ENCODE measurements around the gene WDR64. TPM values are rescaled to one million over a fixed set of nuclear protein-coding genes. Genes with fewer than 3 reads are reported as not detected.

Gene WDR64
- total RNA-seq (not detected), polyA plus RNA-seq (under 1 TPM in 1 of 2 donors, not detected in 1; 0.16 TPM)

DNA sequence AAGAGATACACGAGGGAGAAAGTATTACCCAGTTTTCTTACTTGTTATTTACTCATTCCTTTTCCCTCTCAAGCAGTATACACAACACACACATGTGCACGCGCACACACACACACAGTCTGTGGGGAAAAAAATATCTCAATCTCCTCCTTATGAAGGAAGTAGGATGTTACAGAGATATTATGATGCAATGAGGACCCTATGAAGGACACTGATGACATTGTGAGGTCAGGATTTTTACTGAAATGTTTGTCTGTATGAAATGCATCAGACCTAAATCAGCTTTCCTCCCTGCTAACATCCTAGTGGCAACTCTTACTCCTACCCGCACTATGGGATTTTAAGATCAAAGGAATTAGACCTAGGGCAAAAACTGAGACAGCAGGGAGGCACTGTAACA, at the start of gene WDR64:
Gene WDR64 (plus strand): TSS at position 270 of the 400 bp plus-strand sequence. CDS start 204 bp downstream, outside the sequence.
- Histone ChIP-seq H3K9me3 (ENCODE audit: control insufficient read depth in 1 of 2, low read length in 2 of 2) (no peaks in the 10 kb centered on the region), H3K27me3 (ENCODE audit: insufficient read depth, low read length) (no peaks in the 10 kb centered on the region), H3K4me1 (ENCODE audit: insufficient read depth, low read length) (no peaks in the 10 kb centered on the region), H3K4me3 (ENCODE audit: low read length in 2 of 2) (no peak within 1 kb of the TSS), H3K36me3 (ENCODE audit: insufficient read depth, low read length) (no peaks in the 10 kb centered on the region), H3K27ac (ENCODE audit: low read depth, low read length) (no peak within 1 kb of the TSS)
- no peaks in the 10 kb centered on the region for H3K36me3 Mint-ChIP-seq
- POLR2A ChIA-PET (ENCODE audit: partially characterized antibody), result no interaction called here
- no peak for DNase-seq
- peaks cover 4 to 12% of the 10 kb centered on the region in 2 donors for H3K27me3 Mint-ChIP-seq
- no peak within 1 kb of the TSS for H3K27ac Mint-ChIP-seq
- H3K4me3 Mint-ChIP-seq, result no peak within 1 kb of the TSS
- CTCF ChIA-PET (ENCODE audit: partially characterized antibody), result no interaction called here
- intact Hi-C loops (cut with micrococcal nuclease), result loop anchor here (5.0 kb wide), 1 partner anchor 105 kb away; no protein-coding TSS in a partner anchor
- H3K4me1 Mint-ChIP-seq, result no peaks in the 10 kb centered on the region
- no peaks in the 10 kb centered on the region for H3K9me3 Mint-ChIP-seq

DNA sequence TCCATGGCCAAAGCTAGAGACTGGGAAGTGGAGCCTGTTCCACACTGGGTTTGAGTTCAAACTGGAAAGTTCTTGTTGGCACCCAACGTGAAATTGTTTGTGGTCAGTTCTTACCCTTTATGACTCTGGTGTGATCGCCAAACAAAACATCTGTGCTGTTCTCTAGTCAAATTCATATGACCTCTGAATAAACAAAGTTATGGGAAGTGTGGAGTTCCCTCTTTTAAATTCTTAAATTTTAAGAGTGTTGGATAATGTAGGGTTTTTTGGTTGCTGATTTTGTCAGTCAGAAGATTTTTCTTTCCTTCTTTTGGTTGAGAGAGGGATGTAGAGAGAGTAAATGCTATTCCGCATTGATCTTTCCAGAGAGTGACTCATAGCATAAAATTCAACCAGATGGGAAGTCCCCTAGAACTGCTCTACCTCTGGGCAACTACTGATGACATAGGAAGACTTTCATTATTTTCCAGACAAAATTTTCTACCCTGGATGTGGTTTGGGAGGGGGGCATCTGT, 48.3 kb upstream of the WDR64 start:
- no peak for DNase-seq
- Mint-ChIP-seq H3K4me3 (no peak overlapping the region), H3K27ac (no peak overlapping the region), H3K36me3 (peaks cover 0 to 14% of the 10 kb centered on the region in 2 donors), H3K27me3 (peaks cover 1 to 2% of the 10 kb centered on the region in 2 donors), H3K9me3 (no peaks in the 10 kb centered on the region), H3K4me1 (no peaks in the 10 kb centered on the region)
- ChIA-PET CTCF (ENCODE audit: partially characterized antibody) (no interaction called here), POLR2A (ENCODE audit: partially characterized antibody) (no interaction called here)
- no peaks in the 10 kb centered on the region for H3K4me1 ChIP-seq (ENCODE audit: insufficient read depth, low read length)
- H3K27ac ChIP-seq (ENCODE audit: low read depth, low read length), result no peak overlapping the region
- H3K36me3 ChIP-seq (ENCODE audit: insufficient read depth, low read length), result no peaks in the 10 kb centered on the region
- H3K9me3 ChIP-seq (ENCODE audit: control insufficient read depth in 1 of 2, low read length in 2 of 2), result no peaks in the 10 kb centered on the region
- H3K4me3 ChIP-seq (ENCODE audit: low read length in 2 of 2), result no peak overlapping the region
- intact Hi-C loops (cut with micrococcal nuclease), result no loop called here
- H3K27me3 ChIP-seq (ENCODE audit: insufficient read depth, low read length), result no peaks in the 10 kb centered on the region

DNA sequence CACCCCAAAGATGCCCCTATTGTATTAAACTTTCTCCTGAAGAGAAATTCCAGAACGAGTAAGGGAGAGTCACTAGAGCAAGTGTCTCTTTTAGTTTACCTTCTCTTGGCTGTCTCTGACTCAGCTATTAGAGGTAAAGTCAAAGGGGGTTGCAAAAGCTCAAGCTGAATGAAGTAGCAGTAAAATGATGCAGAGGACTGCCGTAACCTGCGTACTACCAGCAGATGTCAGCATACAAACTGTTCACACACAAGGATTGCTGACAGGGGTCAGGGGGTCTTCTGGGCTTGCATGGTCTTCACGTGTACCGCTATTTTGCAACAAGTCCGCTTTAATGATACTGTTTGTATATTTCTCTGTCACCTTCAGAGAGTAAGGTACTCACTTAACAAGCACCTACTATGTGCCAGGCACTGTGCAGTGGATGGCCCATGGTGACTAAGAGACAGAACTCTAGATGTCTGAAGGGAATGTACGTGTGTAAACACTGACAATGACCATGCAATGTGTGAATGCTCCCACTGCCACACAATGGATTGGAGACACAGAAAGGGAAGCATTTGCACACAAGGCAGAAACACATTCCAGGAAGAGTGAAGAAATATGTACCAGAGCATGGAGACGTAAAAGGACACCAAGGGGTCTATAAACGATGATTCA, 46.8 kb upstream of the WDR64 start:
- Histone ChIP-seq H3K4me1 (ENCODE audit: insufficient read depth, low read length) (no peaks in the 10 kb centered on the region), H3K27ac (ENCODE audit: low read depth, low read length) (no peak overlapping the region), H3K4me3 (ENCODE audit: low read length in 2 of 2) (no peak overlapping the region), H3K36me3 (ENCODE audit: insufficient read depth, low read length) (no peaks in the 10 kb centered on the region), H3K9me3 (ENCODE audit: control insufficient read depth in 1 of 2, low read length in 2 of 2) (no peaks in the 10 kb centered on the region), H3K27me3 (ENCODE audit: insufficient read depth, low read length) (no peaks in the 10 kb centered on the region)
- Mint-ChIP-seq H3K4me3 (no peak overlapping the region), H3K27me3 (peaks cover 1 to 2% of the 10 kb centered on the region in 2 donors), H3K36me3 (peaks cover 0 to 14% of the 10 kb centered on the region in 2 donors), H3K27ac (no peak overlapping the region), H3K9me3 (no peaks in the 10 kb centered on the region), H3K4me1 (no peaks in the 10 kb centered on the region)
- intact Hi-C loops (cut with micrococcal nuclease), result no loop called here
- ChIA-PET POLR2A (ENCODE audit: partially characterized antibody) (no interaction called here), CTCF (ENCODE audit: partially characterized antibody) (no interaction called here)
- no peak for DNase-seq

DNA sequence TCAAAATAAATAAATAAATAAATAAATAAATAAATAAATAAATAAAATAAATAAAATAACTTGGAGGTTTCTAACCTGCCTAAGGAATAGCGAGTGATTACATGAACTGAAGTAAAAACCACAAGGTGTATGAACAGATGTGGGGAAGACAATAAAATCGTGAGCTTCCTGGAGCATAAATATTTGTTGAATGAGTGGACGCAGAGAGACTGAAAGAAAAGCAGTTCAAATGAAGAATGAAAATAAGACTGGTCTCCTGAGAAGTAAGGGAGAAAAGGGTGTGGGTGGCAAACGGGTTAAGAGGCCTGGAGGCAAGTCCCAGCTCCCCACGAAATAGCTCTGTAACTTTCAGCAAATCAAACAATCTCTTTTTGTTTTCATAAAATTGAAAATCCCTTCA, 45.5 kb upstream of the WDR64 start:
- Mint-ChIP-seq H3K27me3 (peaks cover 0 to 2% of the 10 kb centered on the region in 2 donors), H3K4me3 (no peak overlapping the region), H3K4me1 (no peaks in the 10 kb centered on the region), H3K36me3 (peaks cover 0 to 14% of the 10 kb centered on the region in 2 donors), H3K9me3 (no peaks in the 10 kb centered on the region), H3K27ac (no peak overlapping the region)
- Histone ChIP-seq H3K9me3 (ENCODE audit: control insufficient read depth in 1 of 2, low read length in 2 of 2) (no peaks in the 10 kb centered on the region), H3K27me3 (ENCODE audit: insufficient read depth, low read length) (no peaks in the 10 kb centered on the region), H3K4me3 (ENCODE audit: low read length in 2 of 2) (no peak overlapping the region), H3K36me3 (ENCODE audit: insufficient read depth, low read length) (no peaks in the 10 kb centered on the region), H3K4me1 (ENCODE audit: insufficient read depth, low read length) (no peaks in the 10 kb centered on the region), H3K27ac (ENCODE audit: low read depth, low read length) (no peak overlapping the region)
- ChIA-PET POLR2A (ENCODE audit: partially characterized antibody) (no interaction called here), CTCF (ENCODE audit: partially characterized antibody) (interaction anchor here (1.1 to 1.4 kb wide), 3 partner anchors 11 to 240 kb away, joined by 3 to 4 read pairs (median 4); no protein-coding TSS in a partner anchor)
- no peak for DNase-seq
- intact Hi-C loops (cut with micrococcal nuclease), result no loop called here

DNA sequence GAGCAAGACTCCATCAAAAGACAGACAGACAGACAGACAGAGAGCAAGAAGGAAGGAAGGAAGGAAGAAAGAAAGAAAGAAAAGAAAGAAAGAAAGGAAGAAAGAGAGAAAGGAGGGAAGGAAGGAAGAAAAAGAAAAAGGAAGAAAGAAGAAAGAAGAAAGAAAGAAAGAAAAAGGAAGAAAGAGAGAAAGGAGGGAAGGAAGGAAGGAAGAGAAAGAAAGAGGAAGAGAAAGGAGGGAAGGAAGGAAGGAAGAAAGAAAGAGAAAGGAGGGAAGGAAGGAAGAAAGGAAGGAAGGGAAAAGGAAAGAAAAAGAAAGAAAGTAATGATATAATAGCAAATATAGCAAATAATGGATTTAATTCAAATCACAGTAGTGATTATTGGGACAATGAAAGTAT, 44.6 kb upstream of the WDR64 start:
- H3K27me3 Mint-ChIP-seq, result peaks cover 0 to 2% of the 10 kb centered on the region in 2 donors
- CTCF ChIA-PET (ENCODE audit: partially characterized antibody), result no interaction called here
- Histone ChIP-seq H3K36me3 (ENCODE audit: insufficient read depth, low read length) (no peaks in the 10 kb centered on the region), H3K9me3 (ENCODE audit: control insufficient read depth in 1 of 2, low read length in 2 of 2) (no peaks in the 10 kb centered on the region), H3K4me3 (ENCODE audit: low read length in 2 of 2) (no peak overlapping the region), H3K27me3 (ENCODE audit: insufficient read depth, low read length) (no peaks in the 10 kb centered on the region), H3K4me1 (ENCODE audit: insufficient read depth, low read length) (no peaks in the 10 kb centered on the region), H3K27ac (ENCODE audit: low read depth, low read length) (no peak overlapping the region)
- intact Hi-C loops (cut with micrococcal nuclease), result no loop called here
- POLR2A ChIA-PET (ENCODE audit: partially characterized antibody), result no interaction called here
- H3K4me1 Mint-ChIP-seq, result no peaks in the 10 kb centered on the region
- H3K27ac Mint-ChIP-seq, result no peak overlapping the region
- peaks cover 0 to 7% of the 10 kb centered on the region in 2 donors for H3K36me3 Mint-ChIP-seq
- no peak overlapping the region for H3K4me3 Mint-ChIP-seq
- no peak for DNase-seq
- H3K9me3 Mint-ChIP-seq, result no peaks in the 10 kb centered on the region

DNA sequence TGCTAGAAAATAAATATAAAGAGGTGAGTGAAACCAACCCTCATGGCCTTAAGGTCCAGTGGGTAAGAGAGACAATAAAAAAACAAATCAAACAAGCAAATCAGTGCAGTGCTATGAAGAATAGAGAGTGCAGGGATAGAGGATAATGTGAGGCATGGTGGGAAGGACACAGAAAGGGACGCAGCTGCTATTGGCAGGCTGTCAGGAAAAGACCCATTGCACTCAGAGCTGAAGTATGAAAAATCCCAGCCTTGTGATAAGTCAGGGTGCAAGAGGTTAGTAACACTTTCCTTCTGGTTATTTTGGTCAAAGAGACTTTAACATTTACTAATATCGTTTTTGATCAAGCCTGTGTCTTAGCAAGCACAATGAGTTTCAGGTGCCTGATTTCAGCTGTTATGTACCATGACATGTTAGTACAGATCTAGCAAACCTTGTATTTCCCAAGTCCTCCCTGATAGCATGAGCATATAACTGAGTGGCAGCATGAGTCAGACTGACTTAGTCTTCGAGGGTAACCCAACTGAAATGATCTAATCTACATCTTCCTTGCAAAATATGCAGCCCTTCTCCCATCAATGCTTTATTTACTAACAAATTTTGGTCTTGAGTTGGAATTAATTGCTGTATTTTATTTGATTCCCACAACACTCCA, 43.6 kb upstream of the WDR64 start:
- Mint-ChIP-seq H3K4me3 (no peak overlapping the region), H3K9me3 (no peaks in the 10 kb centered on the region), H3K27ac (no peak overlapping the region), H3K4me1 (no peaks in the 10 kb centered on the region), H3K36me3 (peaks cover 0 to under 1% of the 10 kb centered on the region in 2 donors), H3K27me3 (peaks cover 0 to 2% of the 10 kb centered on the region in 2 donors)
- ChIA-PET POLR2A (ENCODE audit: partially characterized antibody) (no interaction called here), CTCF (ENCODE audit: partially characterized antibody) (interaction anchor here (0.9 to 2.6 kb wide), 2 partner anchors 13 to 390 kb away, joined by 5 to 6 read pairs; partner anchors contain the start of gene MAP1LC3C)
- intact Hi-C loops (cut with micrococcal nuclease), result no loop called here
- Histone ChIP-seq H3K27me3 (ENCODE audit: insufficient read depth, low read length) (no peaks in the 10 kb centered on the region), H3K36me3 (ENCODE audit: insufficient read depth, low read length) (no peaks in the 10 kb centered on the region), H3K9me3 (ENCODE audit: control insufficient read depth in 1 of 2, low read length in 2 of 2) (no peaks in the 10 kb centered on the region), H3K27ac (ENCODE audit: low read depth, low read length) (no peak overlapping the region), H3K4me1 (ENCODE audit: insufficient read depth, low read length) (no peaks in the 10 kb centered on the region), H3K4me3 (ENCODE audit: low read length in 2 of 2) (no peak overlapping the region)
- DNase-seq, result no peak

DNA sequence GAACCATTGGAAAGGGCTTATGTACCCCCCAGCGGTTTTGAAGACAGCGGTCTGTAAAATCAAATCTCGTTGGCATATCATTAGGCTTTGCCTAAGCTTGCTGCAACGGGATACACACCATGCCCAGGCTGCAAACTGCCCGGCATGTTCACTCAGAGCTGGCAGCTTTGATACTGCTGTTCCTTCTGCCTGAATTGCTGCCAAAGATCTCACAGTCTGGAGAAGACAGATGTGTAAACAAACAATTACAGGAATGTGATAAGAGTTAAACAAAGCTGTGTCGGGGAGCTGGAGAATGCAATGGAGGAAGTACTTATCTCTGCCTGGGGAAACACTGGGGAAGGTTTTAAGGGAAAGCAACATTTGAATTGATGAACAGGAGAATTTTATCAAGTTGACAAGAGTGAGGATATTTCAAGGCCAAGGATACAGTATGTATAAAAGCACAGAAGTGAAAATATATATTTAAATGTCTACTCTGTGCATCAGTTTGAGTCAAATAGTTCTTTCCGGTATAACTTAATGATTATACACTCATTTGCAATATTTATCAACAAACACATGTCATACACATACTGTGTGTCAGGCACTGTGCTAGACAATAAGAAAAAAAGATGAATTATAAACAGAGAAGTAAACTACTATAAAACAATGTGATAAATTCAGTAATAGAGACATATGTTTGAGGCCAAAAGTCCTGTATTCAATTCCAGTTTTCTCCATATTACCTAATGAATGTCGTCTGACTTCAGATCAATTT, 41.8 kb upstream of the WDR64 start:
- Mint-ChIP-seq H3K27me3 (peaks cover 0 to 2% of the 10 kb centered on the region in 2 donors), H3K36me3 (no peaks in the 10 kb centered on the region), H3K4me3 (no peak overlapping the region), H3K9me3 (no peaks in the 10 kb centered on the region), H3K27ac (no peak overlapping the region), H3K4me1 (no peaks in the 10 kb centered on the region)
- no peak overlapping the region for H3K27ac ChIP-seq (ENCODE audit: low read depth, low read length)
- H3K27me3 ChIP-seq (ENCODE audit: insufficient read depth, low read length), result no peaks in the 10 kb centered on the region
- ChIA-PET POLR2A (ENCODE audit: partially characterized antibody) (interaction anchor here (0.6 to 1.5 kb wide), 4 partner anchors 17 to 155 kb away, joined by 3 to 4 read pairs (median 3); no protein-coding TSS in a partner anchor), CTCF (ENCODE audit: partially characterized antibody) (interaction anchor here (0.6 to 5.1 kb wide), 39 partner anchors 8 to 1327 kb away, joined by 3 to 71 read pairs (median 4); partner anchors contain the start of genes CHML, EXO1, MAP1LC3C and OPN3)
- H3K36me3 ChIP-seq (ENCODE audit: insufficient read depth, low read length), result no peaks in the 10 kb centered on the region
- no peak overlapping the region for H3K4me3 ChIP-seq (ENCODE audit: low read length in 2 of 2)
- no peak for DNase-seq
- H3K9me3 ChIP-seq (ENCODE audit: control insufficient read depth in 1 of 2, low read length in 2 of 2), result no peaks in the 10 kb centered on the region
- intact Hi-C loops (cut with micrococcal nuclease), result loop anchor here (2.0 to 5.0 kb wide), 3 partner anchors 58 to 287 kb away; no protein-coding TSS in a partner anchor
- H3K4me1 ChIP-seq (ENCODE audit: insufficient read depth, low read length), result no peaks in the 10 kb centered on the region

Data from CD4-positive, alpha-beta memory T cell (primary cell).